HUES48 (cell line): ENCODE results near the gene LRPAP1.

Experiments
- H3K27ac ChIP-seq: one replicate; pipeline ENCODE4 v1.7.0; 2013; ENCODE audit warnings: low read depth, low read length, inconsistent platforms
- H3K27me3 ChIP-seq: 2 replicates; pipeline ENCODE4 v1.6.1; 2013; ENCODE audit warnings: mild to moderate bottlenecking, low read length; ENCODE audit not compliant: control insufficient read depth, insufficient read depth
- H3K36me3 ChIP-seq: 2 replicates; pipeline ENCODE4 v1.6.1; 2013; ENCODE audit warnings: low read length; ENCODE audit not compliant: control insufficient read depth, insufficient read depth
- H3K4me1 ChIP-seq: 2 replicates; pipeline ENCODE4 v1.6.1; 2013; ENCODE audit warnings: mild to moderate bottlenecking, low read length; ENCODE audit not compliant: control insufficient read depth, insufficient read depth
- H3K4me3 ChIP-seq: 2 replicates; pipeline ENCODE4 v1.5.1; 2013; ENCODE audit warnings: mild to moderate bottlenecking, low read depth, low read length
- H3K9ac ChIP-seq: 2 replicates; pipeline ENCODE4 v1.6.1; 2013; ENCODE audit warnings: mild to moderate bottlenecking, low read depth, low read length, moderate library complexity
- H3K9me3 ChIP-seq: 2 replicates; pipeline ENCODE4 v1.6.1; 2013; ENCODE audit warnings: low read length; ENCODE audit not compliant: control insufficient read depth, insufficient read depth

Gene LRPAP1

DNA sequence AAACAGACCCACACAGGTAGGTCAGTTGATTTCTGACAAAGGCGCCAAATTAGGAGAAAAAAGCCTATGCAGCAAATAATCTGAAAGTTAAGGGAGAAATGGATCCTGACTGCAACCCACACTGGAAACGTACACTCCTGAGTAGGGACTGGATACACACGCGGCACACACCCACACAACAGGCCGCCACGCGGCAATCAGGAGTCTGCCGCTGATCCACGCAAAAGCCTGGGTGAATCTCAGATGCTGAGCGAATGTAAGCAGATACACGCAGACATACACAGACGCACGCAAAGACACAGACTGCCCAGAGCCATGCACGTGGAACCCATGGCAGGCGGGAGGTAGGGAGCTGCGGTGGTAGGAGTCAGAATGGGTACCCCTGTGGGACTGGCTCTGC lies 21.7 kb downstream of the LRPAP1 start:
- H3K36me3 ChIP-seq: peaks cover 79% of the 10 kb centered on the region
- no peak overlapping the region for H3K9ac ChIP-seq

GRCh38 chr4:3508542-3508941 lies 23.7 kb downstream of the LRPAP1 start:
- Histone ChIP-seq H3K27me3 (no peaks in the 10 kb centered on the region), H3K9me3 (no peaks in the 10 kb centered on the region), H3K9ac (no peak overlapping the region), H3K4me1 (no peaks in the 10 kb centered on the region), H3K4me3 (no peak overlapping the region), H3K36me3 (peaks cover 70% of the 10 kb centered on the region), H3K27ac (no peak overlapping the region)

More for the DNA sequence above, 21.7 kb downstream of the LRPAP1 start:
- no peaks in the 10 kb centered on the region for H3K4me1 ChIP-seq
- no peak overlapping the region for H3K27ac ChIP-seq
- H3K4me3 ChIP-seq: no peak overlapping the region
- no peaks in the 10 kb centered on the region for H3K27me3 ChIP-seq
- H3K9me3 ChIP-seq: no peaks in the 10 kb centered on the region

DNA sequence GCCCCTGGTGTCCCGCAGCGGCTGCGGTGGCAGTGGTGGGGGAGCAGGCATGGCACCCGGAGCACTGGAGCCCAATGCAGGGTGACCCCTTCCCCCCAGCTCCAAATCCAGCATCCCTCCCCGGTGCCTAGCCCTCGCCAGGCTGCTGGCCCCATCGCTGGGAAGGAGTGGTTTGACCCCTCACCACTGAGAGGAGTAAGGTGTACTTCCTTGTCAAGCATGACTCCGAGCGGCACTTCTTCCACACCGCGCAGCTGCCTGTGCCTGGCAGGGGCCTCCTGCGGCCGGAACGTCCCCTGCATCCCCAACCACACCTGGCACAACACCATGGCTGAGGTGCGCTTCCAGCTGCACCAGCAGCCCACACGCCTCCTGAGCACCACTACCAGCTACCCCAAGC lies 27.0 kb downstream of the LRPAP1 start:
- H3K36me3 ChIP-seq: peaks cover 47% of the 10 kb centered on the region
- peaks cover 5% of the 10 kb centered on the region; the same call in 1 of the 2 replicates for H3K27me3 ChIP-seq
- H3K9me3 ChIP-seq: no peaks in the 10 kb centered on the region
- no peaks in the 10 kb centered on the region for H3K4me1 ChIP-seq
- H3K4me3 ChIP-seq: no peak overlapping the region
- no peak overlapping the region for H3K9ac ChIP-seq
- H3K27ac ChIP-seq: no peak overlapping the region

DNA sequence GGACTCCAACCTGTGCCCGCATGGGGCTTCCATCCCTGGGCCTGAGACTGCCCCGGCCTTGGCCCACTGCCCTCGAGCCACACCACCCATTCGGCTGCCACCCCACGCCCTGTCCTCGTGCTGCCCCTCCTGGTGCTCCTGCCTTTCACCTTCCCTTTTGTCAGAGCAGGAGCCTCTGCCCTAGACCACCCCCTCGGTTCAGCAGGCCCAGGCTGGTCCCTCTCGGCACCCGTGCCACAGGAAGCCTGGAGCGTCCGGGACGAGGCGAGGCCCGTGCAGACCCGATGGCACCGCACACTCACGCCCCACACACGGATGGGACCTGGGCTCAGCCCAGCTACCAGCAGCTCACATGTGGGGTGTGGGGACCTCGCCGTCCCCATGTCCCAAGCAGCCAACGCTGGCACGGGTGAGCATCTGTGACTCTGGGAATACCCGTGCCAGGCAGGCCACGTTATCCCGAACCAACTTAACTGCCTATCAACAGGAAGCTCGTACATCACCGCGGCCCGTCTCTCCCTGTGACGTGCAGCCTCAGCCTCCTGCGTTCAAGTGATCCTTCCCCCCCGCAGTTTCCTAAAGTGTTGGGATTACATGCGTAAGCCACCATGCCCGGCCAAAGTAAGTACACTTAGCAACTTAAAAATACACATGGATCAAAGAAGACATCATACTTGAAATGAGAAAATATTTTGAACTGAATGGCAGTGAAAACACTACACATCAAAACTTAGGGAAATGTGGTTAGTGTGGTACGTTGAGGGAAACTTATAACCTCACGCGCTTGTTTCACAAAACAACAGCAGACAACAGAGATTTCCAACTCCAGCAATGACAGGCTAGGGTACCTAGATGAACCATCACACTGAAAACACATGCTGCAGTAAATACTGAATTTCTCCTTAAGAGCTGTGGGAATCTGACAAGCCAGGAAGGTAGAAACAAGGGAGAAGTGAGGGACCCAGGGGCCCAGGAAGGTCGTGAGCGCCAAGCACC lies 29.0 kb downstream of the LRPAP1 start:
- peaks cover 10% of the 10 kb centered on the region; the same call in 1 of the 2 replicates for H3K27me3 ChIP-seq
- peaks cover 32% of the 10 kb centered on the region for H3K36me3 ChIP-seq
- H3K9ac ChIP-seq: no peak overlapping the region
- H3K4me3 ChIP-seq: no peak overlapping the region
- no peaks in the 10 kb centered on the region for H3K4me1 ChIP-seq
- H3K9me3 ChIP-seq: no peaks in the 10 kb centered on the region
- no peak overlapping the region for H3K27ac ChIP-seq

DNA sequence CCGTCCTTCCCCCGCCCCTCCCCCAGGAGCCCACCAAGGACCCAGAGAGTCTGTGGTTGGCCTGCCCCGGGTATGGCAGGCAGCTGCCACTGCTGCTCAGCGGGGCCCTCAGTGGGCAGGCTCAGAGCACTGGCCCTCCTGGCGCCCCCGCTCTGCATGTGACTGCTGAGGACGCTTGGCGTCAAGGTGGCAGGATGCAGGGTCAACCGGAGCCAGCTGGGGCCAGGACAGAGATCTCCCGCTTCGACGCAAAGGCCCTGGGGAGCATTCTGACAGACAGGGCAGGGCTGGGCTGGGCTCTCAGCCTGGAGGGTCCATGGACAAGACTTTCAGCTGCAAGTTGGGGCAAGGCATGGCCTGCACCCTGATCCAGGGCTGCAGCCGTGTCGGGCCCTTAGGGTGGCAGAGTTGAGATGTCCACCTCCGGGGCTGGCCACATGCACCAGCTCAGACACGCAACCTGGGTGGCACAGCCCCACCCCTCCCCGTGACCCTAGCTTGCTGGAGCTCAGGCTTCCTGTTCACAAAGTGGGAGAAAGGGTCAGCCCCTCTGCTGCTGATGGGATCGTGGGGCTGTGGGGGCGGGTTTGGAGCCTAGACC lies 30.3 kb downstream of the LRPAP1 start:
- H3K4me1 ChIP-seq: no peaks in the 10 kb centered on the region
- no peak overlapping the region for H3K27ac ChIP-seq
- no peaks in the 10 kb centered on the region for H3K9me3 ChIP-seq
- peaks cover 21% of the 10 kb centered on the region for H3K36me3 ChIP-seq
- no peak overlapping the region for H3K9ac ChIP-seq
- no peak overlapping the region for H3K4me3 ChIP-seq
- peaks cover 22% of the 10 kb centered on the region for H3K27me3 ChIP-seq

DNA sequence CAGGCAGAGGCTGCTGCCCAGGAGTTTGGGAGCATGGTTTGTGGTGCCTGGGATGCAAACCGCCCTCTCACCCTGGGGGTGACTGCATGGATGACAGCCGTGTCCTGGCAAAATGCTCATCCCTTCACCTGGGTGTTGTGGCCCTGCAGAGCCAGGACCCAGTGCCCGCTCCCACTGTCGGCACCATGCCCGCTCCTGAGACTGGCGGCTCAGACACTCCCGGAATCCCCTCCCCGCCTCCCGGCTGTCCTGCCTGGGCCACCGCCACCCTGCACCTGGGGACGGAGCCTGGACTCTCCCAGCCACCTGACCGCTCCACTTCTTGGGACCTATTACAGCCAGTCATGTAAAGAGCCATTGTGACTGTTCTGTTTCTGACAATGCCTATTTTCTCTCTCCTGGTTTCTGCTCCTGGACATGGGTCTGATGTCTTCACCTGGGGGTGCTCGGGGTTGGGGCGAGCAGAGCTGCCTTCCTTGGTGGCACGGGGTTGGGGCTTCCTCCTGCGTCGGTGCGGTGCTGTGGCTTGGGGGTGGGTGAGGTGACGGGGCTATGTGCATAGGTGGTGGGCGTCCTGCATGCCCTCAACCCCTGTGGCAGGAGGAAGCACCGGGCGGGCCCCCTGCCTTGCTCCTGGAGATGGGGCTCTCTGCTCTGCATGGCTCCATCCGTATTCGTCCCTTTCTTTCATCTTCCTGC lies 30.9 kb downstream of the LRPAP1 start:
- peaks cover 17% of the 10 kb centered on the region for H3K36me3 ChIP-seq
- H3K27me3 ChIP-seq: peaks cover 29% of the 10 kb centered on the region
- no peak overlapping the region for H3K27ac ChIP-seq
- H3K4me1 ChIP-seq: no peaks in the 10 kb centered on the region
- H3K9ac ChIP-seq: no peak overlapping the region
- no peaks in the 10 kb centered on the region for H3K9me3 ChIP-seq
- no peak overlapping the region for H3K4me3 ChIP-seq

DNA sequence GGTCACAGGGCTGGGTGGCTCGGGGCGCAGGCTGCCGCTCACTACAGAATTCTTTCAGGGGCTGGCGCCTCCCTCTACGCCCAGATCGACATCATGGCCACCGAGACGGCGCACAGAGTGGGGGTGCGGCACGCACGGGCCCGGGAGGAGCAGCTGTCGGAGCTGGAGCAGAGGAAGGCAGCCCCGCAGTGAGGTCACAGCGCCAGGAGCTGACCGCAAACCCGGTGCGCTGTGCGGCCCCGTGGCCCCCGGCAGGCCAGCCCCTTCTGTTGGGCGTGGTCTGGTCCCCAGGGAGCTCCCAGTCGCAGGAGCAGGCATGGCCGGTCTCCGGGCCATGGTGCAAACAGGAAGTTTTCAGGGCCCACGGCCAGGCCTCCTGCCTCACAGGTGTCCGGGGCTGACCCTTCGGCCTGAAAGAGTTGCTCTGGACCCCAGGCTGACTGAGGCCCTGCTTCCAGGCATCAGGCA lies 31.6 kb downstream of the LRPAP1 start:
- H3K36me3 ChIP-seq: peaks cover 12% of the 10 kb centered on the region
- no peak overlapping the region for H3K27ac ChIP-seq
- H3K9me3 ChIP-seq: no peaks in the 10 kb centered on the region
- H3K27me3 ChIP-seq: peaks cover 35% of the 10 kb centered on the region
- H3K4me3 ChIP-seq: no peak overlapping the region
- no peaks in the 10 kb centered on the region for H3K4me1 ChIP-seq
- H3K9ac ChIP-seq: no peak overlapping the region

DNA sequence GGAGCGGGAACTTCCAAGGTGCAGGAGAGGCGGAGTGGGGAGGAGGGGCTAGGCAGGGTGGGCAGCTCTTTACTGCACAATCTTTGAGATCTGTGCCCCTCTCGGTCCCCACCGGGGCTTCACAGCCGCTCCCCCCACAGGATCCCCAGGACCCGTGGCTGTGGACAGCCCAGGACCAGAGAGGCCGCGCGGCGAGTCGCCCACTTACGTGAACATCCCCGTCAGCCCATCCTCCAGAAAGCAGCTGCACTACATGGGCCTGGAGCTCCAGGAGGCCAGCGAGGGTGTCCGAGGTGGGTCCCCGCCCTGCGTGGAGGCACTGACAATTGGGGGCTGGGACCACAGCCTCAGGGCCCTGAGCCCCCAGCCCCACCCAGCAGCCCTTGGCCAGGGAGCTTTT lies 32.1 kb downstream of the LRPAP1 start:
- Histone ChIP-seq H3K9me3 (no peaks in the 10 kb centered on the region), H3K36me3 (peaks cover 8% of the 10 kb centered on the region; the same call in 1 of the 2 replicates), H3K27me3 (peaks cover 40% of the 10 kb centered on the region), H3K4me3 (no peak overlapping the region), H3K4me1 (no peaks in the 10 kb centered on the region), H3K9ac (no peak overlapping the region), H3K27ac (no peak overlapping the region)

DNA sequence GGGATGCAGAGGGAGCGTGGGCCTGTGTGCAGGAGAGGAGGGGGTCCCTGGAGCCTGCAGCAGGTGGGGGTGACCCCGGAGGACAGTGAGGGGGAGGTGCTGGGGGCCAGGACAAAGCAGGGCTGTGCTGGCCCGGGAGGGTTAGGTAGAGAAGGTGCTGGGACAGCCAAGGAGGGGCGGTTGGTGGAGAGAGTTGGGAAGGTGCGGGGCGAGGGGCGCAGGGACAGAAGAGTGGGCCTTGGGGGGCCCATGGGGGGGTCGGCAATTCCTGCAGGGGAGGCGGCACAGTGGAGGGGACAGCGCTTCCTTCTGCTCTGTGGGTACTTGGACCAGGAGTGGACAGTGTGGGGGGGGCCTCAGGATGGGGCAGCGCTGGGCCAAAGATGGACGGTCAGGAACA lies 32.5 kb downstream of the LRPAP1 start:
- Histone ChIP-seq H3K4me1 (no peaks in the 10 kb centered on the region), H3K9me3 (no peaks in the 10 kb centered on the region), H3K27ac (no peak overlapping the region), H3K9ac (no peak overlapping the region), H3K27me3 (peaks cover 44% of the 10 kb centered on the region), H3K36me3 (peaks cover 4% of the 10 kb centered on the region; the same call in 1 of the 2 replicates), H3K4me3 (no peak overlapping the region)

GRCh38 chr4:3498901-3499510 lies 33.2 kb downstream of the LRPAP1 start:
- Histone ChIP-seq H3K27me3 (peaks cover 51% of the 10 kb centered on the region), H3K27ac (no peak overlapping the region), H3K4me1 (peaks cover 4% of the 10 kb centered on the region; the same call in 1 of the 2 replicates), H3K9ac (no peak overlapping the region), H3K4me3 (no peak overlapping the region), H3K36me3 (peaks cover 4% of the 10 kb centered on the region; the same call in 1 of the 2 replicates), H3K9me3 (no peaks in the 10 kb centered on the region)
